Right lobe of liver (tissue), 6 donors: Measurements from ENCODE around the gene SET. TPM values are rescaled to one million over a fixed set of nuclear protein-coding genes. Genes with fewer than 3 reads are reported as not detected.

ENCODE experiments used
- ATAC-seq, 4 donors: fragments of 200-7000 bp; cut with Tn5 transposase; one replicate each; pipeline ENCODE4 v1.9.1; 2020; ENCODE audit warnings: mild to moderate bottlenecking in 4 of 4, moderate library complexity in 4 of 4
- DNase-seq, 3 donors: peaks; one replicate each; pipeline ENCODE4 v3.0.0-alpha.2; 2020
- H3K27ac ChIP-seq, 3 donors: fragments of 200-600 bp; one replicate each; pipeline ENCODE4 v1.8.0; 2022
- H3K27me3 ChIP-seq, 2 donors: fragments of 200-600 bp; one replicate each; pipeline ENCODE4 v1.8.0; 2022
- H3K36me3 ChIP-seq, 4 donors: fragments of 200-600 bp; sonication (generic) in 1 of 4; one replicate each; pipeline versions ENCODE4 v1.5.1 to v1.8.0; 2017 to 2022; ENCODE audit warnings: control low read depth in 1 of 4
- H3K4me1 ChIP-seq, 4 donors: fragments of 200-600 bp; sonication (generic) in 1 of 4; one replicate each; pipeline versions ENCODE4 v1.5.1 to v1.8.0; 2017 to 2022; ENCODE audit warnings: control low read depth in 1 of 4
- H3K4me3 ChIP-seq, 3 donors: fragments of 200-600 bp; one replicate each; pipeline ENCODE4 v1.8.0; 2022
- H3K9me3 ChIP-seq, 4 donors: fragments of 200-600 bp; sonication (generic) in 1 of 4; one replicate each; pipeline versions ENCODE4 v1.5.1 to v1.8.0; 2017 to 2022; ENCODE audit warnings: control low read depth in 1 of 4
- POLR2A ChIP-seq: fragments of 450-650 bp; IDR thresholded peaks from one replicate; pipeline ENCODE4 v1.6.1; 2017; ENCODE audit warnings: antibody characterized with exemption, mild to moderate bottlenecking
- WGBS: methylation state at CpG from one replicate; pipeline ENCODE4 v1.1.6; 2018; ENCODE audit warnings: low coverage, low lambda C conversion rate; ENCODE audit not compliant: insufficient coverage; ENCODE audit errors: missing lambda C conversion rate; 5-methylcytosine and 5-hydroxymethylcytosine counted together
- intact Hi-C, 2 donors: fragments of 100-400 bp; cut with DNase I; formaldehyde crosslinking; loops; one replicate each; pipeline versions ENCODE4 v1.11.2 to v1.14.1; 2022
- total RNA-seq, 6 experiments: library from RNA; depleted of rRNA in 2 of 6; stranded (reverse); fragments of >200 nt in 2 of 6; fragmentation: NEBNext Ultra II Directional in 3 of 6; extraction: Animal tissue kit (Norgen Biotek cat#: 25700) in 3 of 6; gene quantifications; one replicate each; pipeline versions ENCODE4 v1.1.0 to v1.2.4, GENCODE V29; 2016 to 2023
- TF ChIP-seq, protein P1 (sequence below), 4 donors: fragments of 200-600 bp in 3 of 4; fragments of 450-650 bp in 1 of 4; IDR thresholded peaks; one replicate each; pipeline versions ENCODE4 v1.5.1 to v1.8.0; 2016 to 2022; ENCODE audit warnings: antibody characterized with exemption in 4 of 4, mild to moderate bottlenecking in 2 of 4
- donor health status: DM: no; HTN: yes; CAD: no.
- donor health status: DM: no; HTN: no; CAD: no.
- donor health status: DM: no; HTN: no; CAD: no.
- donor health status: DM: no; HTN: yes; CAD: no.
- donor health status: DM: no; HTN: yes; CAD: no.

The SET gene
- total RNA-seq, 6 experiments from 2014 or later = 57.4 to 110 (median 82.6) TPM

DNA sequence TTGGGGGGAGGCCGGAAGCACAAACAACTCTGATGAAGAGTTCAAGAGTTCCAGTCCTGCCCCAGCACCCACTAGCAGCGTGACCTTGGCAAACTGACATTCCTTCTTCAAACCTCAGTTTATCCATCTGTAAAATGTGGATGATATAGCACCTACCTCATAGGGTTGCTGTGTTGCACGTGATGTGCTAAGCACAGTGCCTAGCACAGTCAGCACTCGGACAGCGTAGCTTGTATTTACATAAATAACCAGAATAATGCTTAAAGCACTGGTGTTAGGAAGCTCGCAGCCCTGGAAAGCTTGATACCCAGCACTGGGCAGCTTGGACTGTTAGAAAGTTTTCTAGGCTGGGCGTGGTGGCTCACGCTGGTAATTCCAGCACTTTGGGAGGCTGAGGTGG is 18.4 kb downstream of the SET start:
- H3K4me3 ChIP-seq = no peak overlapping the region
- 94% methylated on average over 3 of the region's 8 CpGs for WGBS
- H3K27ac ChIP-seq = no peak overlapping the region
- no peaks in the 10 kb centered on the region for H3K27me3 ChIP-seq
- no peaks in the 10 kb centered on the region for H3K9me3 ChIP-seq
- intact Hi-C loops = no loop called here
- ATAC-seq = no peak
- DNase-seq = peak in 2 of 3 donors; percentile 1 to 11
- no peaks in the 10 kb centered on the region for H3K4me1 ChIP-seq
- TF ChIP-seq, protein P1, sequence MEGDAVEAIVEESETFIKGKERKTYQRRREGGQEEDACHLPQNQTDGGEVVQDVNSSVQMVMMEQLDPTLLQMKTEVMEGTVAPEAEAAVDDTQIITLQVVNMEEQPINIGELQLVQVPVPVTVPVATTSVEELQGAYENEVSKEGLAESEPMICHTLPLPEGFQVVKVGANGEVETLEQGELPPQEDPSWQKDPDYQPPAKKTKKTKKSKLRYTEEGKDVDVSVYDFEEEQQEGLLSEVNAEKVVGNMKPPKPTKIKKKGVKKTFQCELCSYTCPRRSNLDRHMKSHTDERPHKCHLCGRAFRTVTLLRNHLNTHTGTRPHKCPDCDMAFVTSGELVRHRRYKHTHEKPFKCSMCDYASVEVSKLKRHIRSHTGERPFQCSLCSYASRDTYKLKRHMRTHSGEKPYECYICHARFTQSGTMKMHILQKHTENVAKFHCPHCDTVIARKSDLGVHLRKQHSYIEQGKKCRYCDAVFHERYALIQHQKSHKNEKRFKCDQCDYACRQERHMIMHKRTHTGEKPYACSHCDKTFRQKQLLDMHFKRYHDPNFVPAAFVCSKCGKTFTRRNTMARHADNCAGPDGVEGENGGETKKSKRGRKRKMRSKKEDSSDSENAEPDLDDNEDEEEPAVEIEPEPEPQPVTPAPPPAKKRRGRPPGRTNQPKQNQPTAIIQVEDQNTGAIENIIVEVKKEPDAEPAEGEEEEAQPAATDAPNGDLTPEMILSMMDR (IDR thresholded peaks at IDR 0.05) = no peak
- TF ChIP-seq POLR2A = no peak
- no peaks in the 10 kb centered on the region for H3K36me3 ChIP-seq

DNA sequence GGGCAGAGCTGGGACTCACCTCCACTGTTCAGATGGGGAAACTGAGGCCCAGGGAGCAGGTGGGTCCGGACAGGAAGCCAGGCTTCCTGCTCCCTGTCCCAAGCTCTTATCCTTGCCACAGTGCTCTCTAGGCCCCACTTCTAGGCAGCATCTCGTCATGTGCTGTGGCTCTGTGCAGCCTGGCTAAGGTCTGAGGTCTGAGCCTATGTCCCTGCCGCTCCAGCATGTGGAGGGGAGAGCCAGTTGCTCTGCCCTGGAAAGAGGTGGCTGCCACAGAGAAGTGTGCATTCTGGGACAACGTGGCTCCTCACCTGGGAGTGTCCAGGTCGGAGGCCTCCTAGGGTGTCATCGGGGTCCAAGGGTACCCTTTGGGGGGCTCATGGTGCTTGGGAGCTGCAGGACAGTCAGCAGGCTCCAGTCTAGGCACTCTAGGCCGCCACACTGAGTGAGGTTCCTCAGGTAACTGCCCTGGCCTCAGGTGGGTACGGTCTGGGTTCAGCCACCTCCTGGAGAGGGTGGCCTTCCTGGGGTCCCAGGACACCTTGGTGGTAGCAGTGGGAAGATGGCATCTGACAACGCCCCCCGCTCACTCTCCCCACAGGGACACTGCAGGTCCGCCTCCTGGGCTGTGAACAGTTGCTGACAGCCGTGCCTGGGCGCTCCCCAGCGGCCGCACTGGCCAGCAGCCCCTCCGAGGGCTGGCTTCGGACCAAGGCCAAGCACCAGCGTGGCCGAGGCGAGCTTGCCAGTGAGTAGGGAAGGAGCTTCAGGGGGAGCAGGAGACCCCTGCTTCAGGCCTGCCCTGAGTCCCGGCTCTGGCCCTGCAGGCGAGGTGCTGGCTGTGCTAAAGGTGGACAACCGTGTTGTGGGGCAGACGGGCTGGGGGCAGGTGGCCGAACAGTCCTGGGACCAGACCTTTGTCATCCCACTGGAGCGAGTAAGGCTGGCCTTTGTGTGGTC is 23.7 kb downstream of the SET start:
- WGBS = no CpG with 5 or more reads among the region's 26 CpGs
- DNase-seq = peak; percentile 8 to 49 (median 39)
- H3K27me3 ChIP-seq = no peaks in the 10 kb centered on the region

GRCh38 chr9:128713411-128713780 is 24.4 kb downstream of the SET start:
- peak in 1 of 4 donors; percentile 17 for ATAC-seq
- H3K27me3 ChIP-seq = no peaks in the 10 kb centered on the region
- no peak overlapping the region for H3K4me3 ChIP-seq
- H3K9me3 ChIP-seq = no peaks in the 10 kb centered on the region
- peak in 1 of 3 donors; percentile 38 for DNase-seq
- H3K36me3 ChIP-seq = no peaks in the 10 kb centered on the region
- no peaks in the 10 kb centered on the region for H3K4me1 ChIP-seq
- WGBS = 60% methylated on average over 1 of the region's 13 CpGs
- TF ChIP-seq, protein P1 (IDR thresholded peaks at IDR 0.05) = no peak
- no peak for TF ChIP-seq POLR2A
- intact Hi-C loops = no loop called here
- no peak overlapping the region for H3K27ac ChIP-seq

More for the DNA sequence above, 23.7 kb downstream of the SET start:
- no peaks in the 10 kb centered on the region for H3K9me3 ChIP-seq
- intact Hi-C loops = no loop called here
- TF ChIP-seq POLR2A = no peak
- TF ChIP-seq, protein P1 (IDR thresholded peaks at IDR 0.05) = no peak
- peak in 2 of 4 donors; percentile 9 to 34 for ATAC-seq
- H3K36me3 ChIP-seq = no peaks in the 10 kb centered on the region
- H3K4me3 ChIP-seq = no peak overlapping the region
- no peaks in the 10 kb centered on the region for H3K4me1 ChIP-seq
- no peak overlapping the region for H3K27ac ChIP-seq

- WGBS = 100% methylated on average over 1 of the region's 19 CpGs
- TF ChIP-seq, protein P1 (IDR thresholded peaks at IDR 0.05) = no peak
- TF ChIP-seq POLR2A = no peak
- Histone ChIP-seq H3K9me3 (no peaks in the 10 kb centered on the region), H3K36me3 (no peaks in the 10 kb centered on the region), H3K27ac (no peak overlapping the region), H3K4me3 (no peak overlapping the region), H3K4me1 (no peaks in the 10 kb centered on the region), H3K27me3 (no peaks in the 10 kb centered on the region)
- ATAC-seq (no peak), DNase-seq (peak in 2 of 3 donors; percentile 33 to 41)
- intact Hi-C loops = no loop called here
Observed at GRCh38 chr9:128713941-128714573, 25.0 kb downstream of the SET start.
